Upper lobe of left lung (tissue), 6 donors: ENCODE results near the gene MSGN1. TPM values are rescaled to one million over a fixed set of nuclear protein-coding genes. Genes with fewer than 3 reads are reported as not detected.

Experiments
- ATAC-seq, 2 donors: fragments of 200-7000 bp; cut with Tn5 transposase; one replicate each; pipeline ENCODE4 v1.9.1; 2022; ENCODE audit warnings: mild to moderate bottlenecking in 2 of 2, moderate library complexity in 2 of 2; ENCODE audit not compliant: low FRiP score in 2 of 2
- DNase-seq, 2 donors: peaks; one replicate each; pipeline ENCODE4 v3.0.0-alpha.2; 2019 to 2020
- H3K27ac ChIP-seq, 4 donors: fragments of 200-600 bp; sonication (generic); one replicate each; pipeline ENCODE4 v1.5.1; 2016 to 2019
- H3K27me3 ChIP-seq, 4 donors: fragments of 200-600 bp; sonication (generic); one replicate each; pipeline ENCODE4 v1.5.1; 2017 to 2019
- H3K36me3 ChIP-seq, 4 donors: fragments of 200-600 bp; sonication (generic); one replicate each; pipeline ENCODE4 v1.5.1; 2016 to 2019
- H3K4me1 ChIP-seq, 4 donors: fragments of 200-600 bp; sonication (generic); one replicate each; pipeline ENCODE4 v1.5.1; 2018 to 2019
- H3K4me3 ChIP-seq, 4 donors: fragments of 200-600 bp; sonication (generic); one replicate each; pipeline ENCODE4 v1.5.1; 2017 to 2019; ENCODE audit warnings: mild to moderate bottlenecking in 2 of 4, moderate library complexity in 1 of 4
- H3K9me3 ChIP-seq, 4 donors: fragments of 200-600 bp; sonication (generic); one replicate each; pipeline ENCODE4 v1.5.1; 2018 to 2019
- CTCF ChIP-seq, 6 experiments: fragments of 450-650 bp in 4 of 6; fragments of 200-600 bp in 2 of 6; sonication (generic) in 2 of 6; IDR thresholded peaks; one replicate each; pipeline ENCODE4 v1.5.1; 2016 to 2019; ENCODE audit warnings: antibody characterized with exemption in 6 of 6
- EP300 ChIP-seq, 4 donors: sonication (generic); formaldehyde crosslinking; IDR thresholded peaks; one replicate each; pipeline ENCODE4 v1.5.1; 2017; ENCODE audit warnings: antibody characterized with exemption in 4 of 4, control low read depth in 2 of 4
- POLR2A ChIP-seq, 4 donors: fragments of 450-650 bp; IDR thresholded peaks; one replicate each; pipeline ENCODE4 v1.5.1; 2016 to 2017; ENCODE audit warnings: antibody characterized with exemption in 4 of 4, mild to moderate bottlenecking in 2 of 4
- POLR2AphosphoS5 ChIP-seq, 2 donors: sonication (generic); formaldehyde crosslinking; IDR thresholded peaks; one replicate each; pipeline ENCODE4 v1.5.1; 2017; ENCODE audit warnings: antibody characterized with exemption in 2 of 2
- WGBS, 2 donors: methylation state at CpG; one replicate each; pipeline ENCODE4 v1.1.5; 2017 to 2018; 5-methylcytosine and 5-hydroxymethylcytosine counted together
- total RNA-seq, 6 donors: library from RNA; depleted of rRNA in 4 of 6; stranded (reverse); fragments of >200 nt in 4 of 6; gene quantifications; one replicate each; pipeline versions ENCODE4 v1.1.0 to v1.2.1, GENCODE V29; 2016 to 2021
- donor health status: DM: no; HTN: no; CAD: no; lungs with moderate emphysema.
- donor health status: DM: no; HTN: yes; CAD: no; lungs with severe emphysema.

The MSGN1 gene
- total RNA-seq, 6 donors from 2014 or later = not detected

- Histone ChIP-seq H3K36me3 (no peaks in the 10 kb centered on the region), H3K27me3 (no peaks in the 10 kb centered on the region), H3K27ac (no peak overlapping the region), H3K9me3 (no peaks in the 10 kb centered on the region), H3K4me3 (no peak overlapping the region), H3K4me1 (no peaks in the 10 kb centered on the region)
- ATAC-seq (no peak), DNase-seq (no peak)
- TF ChIP-seq CTCF (IDR thresholded peaks at IDR 0.05) = no peak
- TF ChIP-seq POLR2A (IDR thresholded peaks at IDR 0.05) = no peak
- no peak for TF ChIP-seq POLR2AphosphoS5 (IDR thresholded peaks at IDR 0.05)
- TF ChIP-seq EP300 (IDR thresholded peaks at IDR 0.05) = no peak
- 80 to 91% methylated on average over 8 of the region's 8 CpGs for WGBS, 2 donors
Measured at GRCh38 chr2:17805717-17806363, 10.4 kb upstream of the MSGN1 start.

DNA sequence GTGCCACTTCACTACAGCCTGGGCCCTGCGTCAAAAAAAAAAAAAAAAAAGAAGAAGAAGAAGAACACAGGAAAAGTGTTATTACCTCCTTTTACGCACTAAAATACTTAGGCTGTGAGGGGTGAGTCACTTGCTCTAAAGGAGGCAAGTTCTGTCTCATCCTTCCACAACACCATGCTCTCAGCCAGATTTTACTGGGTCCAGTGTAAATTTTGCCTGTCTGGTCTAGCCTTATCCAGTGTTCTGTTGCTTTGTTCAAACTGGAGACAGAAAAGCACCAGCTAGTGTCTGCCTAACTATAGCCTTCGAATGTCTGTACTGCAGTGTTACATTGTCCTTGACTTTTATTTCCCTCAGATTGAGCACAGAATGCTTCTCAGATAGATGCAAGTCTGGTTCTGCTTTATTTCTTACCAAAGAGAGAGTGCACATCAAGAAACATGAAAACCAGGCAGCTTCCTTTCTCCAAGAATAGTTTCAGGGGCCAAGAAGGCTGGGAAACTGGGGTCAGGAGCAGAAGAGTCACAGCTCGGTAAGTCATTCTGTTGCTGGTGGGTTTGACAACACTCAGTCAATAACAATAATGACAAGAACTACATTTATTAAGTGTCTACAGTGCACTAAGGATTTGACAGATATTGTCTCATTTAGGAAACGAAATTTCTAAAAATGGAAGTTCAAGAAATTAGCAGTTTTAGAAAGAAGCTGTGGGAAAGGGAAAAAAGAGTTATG is 3.1 kb upstream of the MSGN1 start:
- ATAC-seq = peak in 1 of 2 donors; percentile 68
- DNase-seq = no peak
- Histone ChIP-seq H3K27ac (peak overlapping the region in 1 of 4 donors; percentile 23), H3K4me1 (no peaks in the 10 kb centered on the region), H3K9me3 (no peaks in the 10 kb centered on the region), H3K36me3 (no peaks in the 10 kb centered on the region), H3K4me3 (no peak overlapping the region), H3K27me3 (no peaks in the 10 kb centered on the region)
- no peak for TF ChIP-seq CTCF (IDR thresholded peaks at IDR 0.05)
- TF ChIP-seq POLR2A (IDR thresholded peaks at IDR 0.05) = no peak
- TF ChIP-seq POLR2AphosphoS5 (IDR thresholded peaks at IDR 0.05) = no peak
- TF ChIP-seq EP300 (IDR thresholded peaks at IDR 0.05) = no peak
- WGBS, 2 donors = 73 to 79% methylated on average over 5 of the region's 5 CpGs

GRCh38 chr2:17813742-17814473 is 2.4 kb upstream of the MSGN1 start:
- no peaks in the 10 kb centered on the region for H3K36me3 ChIP-seq
- H3K4me3 ChIP-seq = no peak overlapping the region
- no peak for TF ChIP-seq POLR2AphosphoS5 (IDR thresholded peaks at IDR 0.05)
- TF ChIP-seq EP300 (IDR thresholded peaks at IDR 0.05) = no peak
- TF ChIP-seq POLR2A (IDR thresholded peaks at IDR 0.05) = no peak
- TF ChIP-seq CTCF (IDR thresholded peaks at IDR 0.05) = no peak
- H3K4me1 ChIP-seq = no peaks in the 10 kb centered on the region
- DNase-seq = no peak
- ATAC-seq = peak in 1 of 2 donors; percentile 55
- no peaks in the 10 kb centered on the region for H3K27me3 ChIP-seq
- peak overlapping the region in 1 of 4 donors; percentile 23 for H3K27ac ChIP-seq
- 65 to 70% methylated on average over 5 of the region's 5 CpGs for WGBS, 2 donors
- no peaks in the 10 kb centered on the region for H3K9me3 ChIP-seq

DNA sequence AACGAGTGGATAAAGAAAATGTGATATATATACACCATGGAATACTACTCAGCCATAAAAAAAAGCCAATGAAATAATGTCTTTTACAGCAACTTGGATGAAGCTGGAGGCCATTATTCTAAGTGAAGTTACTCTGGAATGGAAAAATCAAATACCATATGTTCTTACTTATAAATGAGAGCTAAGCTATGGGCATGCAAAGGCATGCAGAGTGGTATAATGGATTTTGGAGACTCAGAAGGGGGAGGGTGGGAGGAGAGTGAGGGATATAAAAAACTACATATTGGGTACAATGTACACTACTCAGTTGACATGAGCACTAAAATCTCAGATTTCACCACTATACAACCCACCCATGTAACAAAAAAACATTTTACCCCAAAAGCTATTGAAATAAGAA is 1.7 kb upstream of the MSGN1 start:
- DNase-seq (no peak), ATAC-seq (no peak)
- Histone ChIP-seq H3K9me3 (no peaks in the 10 kb centered on the region), H3K36me3 (no peaks in the 10 kb centered on the region), H3K4me3 (no peak overlapping the region), H3K27me3 (no peaks in the 10 kb centered on the region), H3K4me1 (no peaks in the 10 kb centered on the region), H3K27ac (no peak overlapping the region)
- WGBS, 2 donors = 73 to 88% methylated on average over 1 of the region's 1 CpG
- TF ChIP-seq EP300 (IDR thresholded peaks at IDR 0.05) = no peak
- no peak for TF ChIP-seq POLR2A (IDR thresholded peaks at IDR 0.05)
- no peak for TF ChIP-seq POLR2AphosphoS5 (IDR thresholded peaks at IDR 0.05)
- TF ChIP-seq CTCF (IDR thresholded peaks at IDR 0.05) = no peak
